Activated T-helper 2 cell treated with anti-CD3 and anti-CD28 coated beads, Interferon-gamma antibody, Interleukin-2, Interleukin-4, amounts not matched to agents 10 μg/mL and 5 μg/mL and 100 μg/mL, durations not matched to agents 14 hours and 24 hours and 36 hours (primary cell): ENCODE data around the gene SOCS3. TPM values are rescaled to one million over a fixed set of nuclear protein-coding genes. Genes with fewer than 3 reads are reported as not detected.

Source experiments
- DNase-seq: peaks from one replicate; pipeline ENCODE4 v3.0.0; 2021; ENCODE audit warnings: low spot score
- H3K27ac Mint-ChIP-seq: one replicate; pipeline ENCODE4 v1.8.0; 2021; ENCODE audit warnings: mixed read lengths
- H3K27me3 Mint-ChIP-seq: one replicate; pipeline ENCODE4 v1.8.0; 2021; ENCODE audit warnings: low read depth, mixed read lengths
- H3K36me3 Mint-ChIP-seq: one replicate; pipeline ENCODE4 v1.8.0; 2021; ENCODE audit warnings: low read depth, mixed read lengths
- H3K4me1 Mint-ChIP-seq: one replicate; pipeline ENCODE4 v1.8.0; 2021; ENCODE audit warnings: low read depth, mixed read lengths
- H3K4me3 Mint-ChIP-seq: one replicate; pipeline ENCODE4 v1.8.0; 2021; ENCODE audit warnings: low read depth, mild to moderate bottlenecking, moderate library complexity, mixed read lengths
- H3K9me3 Mint-ChIP-seq: one replicate; pipeline ENCODE4 v1.8.0; 2021; ENCODE audit warnings: mixed read lengths
- intact Hi-C: fragments of 100-400 bp; cut with micrococcal nuclease; formaldehyde crosslinking; loops from one replicate; pipeline ENCODE4 v1.15.1; 2023
- total RNA-seq: library from RNA; stranded (reverse); gene quantifications from 2 replicates; pipeline ENCODE4 v1.2.3, GENCODE V29; 2022

The SOCS3 gene
- total RNA-seq, 1 donor from 2014 or later: 99.8 TPM

DNA sequence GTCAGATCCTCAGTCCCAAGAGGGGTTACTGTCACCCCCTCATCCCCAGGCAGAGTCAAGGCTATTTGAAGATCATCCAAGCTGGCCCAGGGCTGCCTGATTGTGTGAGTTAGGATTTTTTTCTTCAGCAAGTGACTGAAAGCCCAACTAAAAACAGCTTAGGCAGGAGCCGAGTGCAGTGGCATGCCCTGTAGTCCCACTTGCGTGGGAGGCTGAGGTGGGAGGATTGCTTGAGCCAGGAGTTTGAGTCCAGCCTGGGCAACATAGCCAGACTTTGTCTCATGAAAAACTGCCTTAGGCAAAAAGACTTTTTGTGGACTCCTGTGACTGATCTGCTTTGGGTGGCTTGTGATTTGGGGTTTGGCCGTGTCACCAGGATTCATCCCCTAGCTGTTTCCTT is 38.5 kb upstream of the SOCS3 start:
- Mint-ChIP-seq H3K4me3 (no peak overlapping the region), H3K27ac (peak overlapping the region; percentile 44), H3K36me3 (peaks cover 87% of the 10 kb centered on the region), H3K27me3 (no peaks in the 10 kb centered on the region), H3K4me1 (peaks cover 3% of the 10 kb centered on the region), H3K9me3 (no peaks in the 10 kb centered on the region)
- DNase-seq: no peak
- intact Hi-C loops: no loop called here

DNA sequence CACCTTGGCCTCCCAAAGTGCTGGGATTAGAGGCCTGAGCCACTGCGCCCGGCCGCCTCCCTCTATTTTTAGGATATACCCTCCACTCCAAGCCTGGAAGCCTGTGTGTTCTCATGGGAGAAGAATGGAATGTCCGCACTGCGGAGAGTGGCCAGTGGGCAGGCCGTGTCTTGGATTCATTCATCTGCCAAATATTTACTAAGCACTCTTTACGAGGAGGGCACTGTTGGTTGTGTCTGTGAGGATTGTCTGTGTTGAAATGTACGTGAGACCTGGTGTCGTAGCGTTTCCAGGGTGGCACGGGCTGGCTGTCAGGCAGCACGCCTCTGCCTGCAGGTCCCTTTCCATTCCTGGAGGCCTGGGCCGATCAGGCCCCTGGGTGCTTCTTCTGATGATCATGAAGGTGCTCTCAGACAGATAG is 37.8 kb upstream of the SOCS3 start:
- Mint-ChIP-seq H3K27ac (peak overlapping the region; percentile 44), H3K4me3 (no peak overlapping the region), H3K4me1 (peaks cover 5% of the 10 kb centered on the region), H3K36me3 (peaks cover 83% of the 10 kb centered on the region), H3K9me3 (no peaks in the 10 kb centered on the region), H3K27me3 (no peaks in the 10 kb centered on the region)
- DNase-seq: no peak
- intact Hi-C loops: no loop called here

GRCh38 chr17:78396441-78397337 is 36.8 kb upstream of the SOCS3 start:
- Mint-ChIP-seq H3K36me3 (peaks cover 75% of the 10 kb centered on the region), H3K27me3 (no peaks in the 10 kb centered on the region), H3K9me3 (no peaks in the 10 kb centered on the region), H3K4me1 (peaks cover 9% of the 10 kb centered on the region), H3K4me3 (no peak overlapping the region), H3K27ac (no peak overlapping the region)
- intact Hi-C loops: no loop called here
- DNase-seq: no peak

DNA sequence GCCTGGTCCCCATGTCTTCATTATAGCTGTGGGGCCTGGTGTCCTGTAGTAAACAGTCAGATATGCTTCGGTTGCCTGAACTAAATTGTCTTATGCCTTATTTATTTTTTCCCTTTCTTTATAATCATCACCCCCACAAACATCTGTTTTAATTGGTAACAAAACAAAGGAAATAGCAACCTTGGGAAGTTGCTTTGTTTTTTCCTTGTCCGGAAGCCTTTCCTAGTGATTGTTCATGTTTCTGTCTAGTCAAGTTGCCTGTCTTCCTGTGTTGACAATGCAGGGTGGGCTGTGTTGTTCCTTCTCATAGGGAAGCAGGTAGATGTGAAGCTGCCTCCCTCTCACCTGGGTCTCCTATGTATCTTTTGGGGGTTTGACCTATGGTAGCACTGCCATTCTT is 35.3 kb upstream of the SOCS3 start:
- intact Hi-C loops: no loop called here
- Mint-ChIP-seq H3K27ac (no peak overlapping the region), H3K4me3 (no peak overlapping the region), H3K27me3 (no peaks in the 10 kb centered on the region), H3K4me1 (peaks cover 15% of the 10 kb centered on the region), H3K9me3 (no peaks in the 10 kb centered on the region), H3K36me3 (peaks cover 69% of the 10 kb centered on the region)
- no peak for DNase-seq

- Mint-ChIP-seq H3K27ac (no peak overlapping the region), H3K4me1 (peaks cover 17% of the 10 kb centered on the region), H3K27me3 (no peaks in the 10 kb centered on the region), H3K36me3 (peaks cover 62% of the 10 kb centered on the region), H3K9me3 (no peaks in the 10 kb centered on the region), H3K4me3 (no peak overlapping the region)
- intact Hi-C loops: no loop called here
- no peak for DNase-seq
Measured at GRCh38 chr17:78394209-78394608, 34.3 kb upstream of the SOCS3 start.

DNA sequence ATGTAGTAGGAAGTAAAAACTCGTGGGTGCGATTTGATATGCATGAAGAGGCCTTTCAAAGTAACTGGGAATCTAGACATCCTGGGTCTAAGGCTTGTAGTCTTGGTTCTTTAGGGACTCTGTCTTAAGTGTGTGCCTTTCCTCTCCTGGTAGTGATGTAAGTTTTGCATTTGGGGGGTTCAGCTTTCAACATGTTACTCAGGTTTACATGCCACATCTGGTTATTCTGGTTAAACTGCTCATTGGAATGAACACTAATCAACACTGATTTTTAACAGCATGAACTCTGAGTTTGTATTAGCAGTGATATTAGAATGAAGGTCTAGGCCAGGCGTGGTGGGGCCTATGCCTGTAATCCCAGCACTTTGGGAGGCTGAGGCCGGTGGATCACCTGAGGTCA is 33.7 kb upstream of the SOCS3 start:
- no peak for DNase-seq
- peaks cover 57% of the 10 kb centered on the region for H3K36me3 Mint-ChIP-seq
- H3K9me3 Mint-ChIP-seq: no peaks in the 10 kb centered on the region
- peaks cover 21% of the 10 kb centered on the region for H3K4me1 Mint-ChIP-seq
- H3K4me3 Mint-ChIP-seq: no peak overlapping the region
- H3K27me3 Mint-ChIP-seq: no peaks in the 10 kb centered on the region
- intact Hi-C loops: no loop called here
- H3K27ac Mint-ChIP-seq: no peak overlapping the region

DNA sequence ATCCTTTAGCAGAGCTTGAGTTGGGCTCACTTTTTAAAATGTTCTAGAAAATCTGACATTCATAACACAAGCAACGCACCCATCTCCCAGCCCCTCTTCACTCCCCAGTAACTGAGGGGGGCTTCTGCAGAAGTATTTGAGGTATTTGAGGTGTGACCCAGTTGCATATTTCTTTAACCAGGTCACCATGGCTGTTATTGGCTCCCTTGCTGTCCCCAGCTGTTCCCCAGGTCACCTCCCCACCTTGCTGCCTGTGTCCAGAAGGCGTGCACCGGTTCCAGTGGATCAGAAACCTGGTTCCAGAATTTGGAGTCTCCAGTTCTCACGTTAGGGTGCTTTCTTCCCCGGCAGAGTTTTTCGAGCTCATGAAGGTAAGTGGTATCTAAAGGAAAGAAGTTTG is 32.4 kb upstream of the SOCS3 start:
- intact Hi-C loops: no loop called here
- Mint-ChIP-seq H3K27me3 (no peaks in the 10 kb centered on the region), H3K4me3 (no peak overlapping the region), H3K4me1 (peaks cover 29% of the 10 kb centered on the region), H3K9me3 (no peaks in the 10 kb centered on the region), H3K27ac (no peak overlapping the region), H3K36me3 (peaks cover 52% of the 10 kb centered on the region)
- no peak for DNase-seq

- no peaks in the 10 kb centered on the region for H3K9me3 Mint-ChIP-seq
- no peaks in the 10 kb centered on the region for H3K27me3 Mint-ChIP-seq
- H3K27ac Mint-ChIP-seq: no peak overlapping the region
- H3K36me3 Mint-ChIP-seq: peaks cover 49% of the 10 kb centered on the region
- peaks cover 31% of the 10 kb centered on the region for H3K4me1 Mint-ChIP-seq
- no peak for DNase-seq
- H3K4me3 Mint-ChIP-seq: no peak overlapping the region
- intact Hi-C loops: no loop called here
Measured at GRCh38 chr17:78391843-78392242, 32.0 kb upstream of the SOCS3 start.

GRCh38 chr17:78391051-78391431 is 31.2 kb upstream of the SOCS3 start:
- peaks cover 44% of the 10 kb centered on the region for H3K36me3 Mint-ChIP-seq
- H3K27ac Mint-ChIP-seq: peak overlapping the region; percentile 62

GRCh38 chr17:78390241-78391050 is 30.6 kb upstream of the SOCS3 start:
- H3K27ac Mint-ChIP-seq: peak overlapping the region; percentile 53
- H3K27me3 Mint-ChIP-seq: no peaks in the 10 kb centered on the region
- H3K9me3 Mint-ChIP-seq: no peaks in the 10 kb centered on the region
- H3K4me1 Mint-ChIP-seq: peaks cover 45% of the 10 kb centered on the region
- intact Hi-C loops: no loop called here
- no peak overlapping the region for H3K4me3 Mint-ChIP-seq
- H3K36me3 Mint-ChIP-seq: peaks cover 40% of the 10 kb centered on the region
- DNase-seq: no peak

More at GRCh38 chr17:78391051-78391431, 31.2 kb upstream of the SOCS3 start:
- no peaks in the 10 kb centered on the region for H3K9me3 Mint-ChIP-seq
- intact Hi-C loops: no loop called here
- no peaks in the 10 kb centered on the region for H3K27me3 Mint-ChIP-seq
- H3K4me1 Mint-ChIP-seq: peaks cover 39% of the 10 kb centered on the region
- H3K4me3 Mint-ChIP-seq: no peak overlapping the region
- DNase-seq: no peak

- DNase-seq: no peak
- Mint-ChIP-seq H3K4me3 (peak overlapping the region; percentile 49), H3K36me3 (peaks cover 40% of the 10 kb centered on the region), H3K9me3 (no peaks in the 10 kb centered on the region), H3K27me3 (no peaks in the 10 kb centered on the region), H3K4me1 (peaks cover 58% of the 10 kb centered on the region), H3K27ac (peak overlapping the region; percentile 93)
- intact Hi-C loops: no loop called here
Measured at GRCh38 chr17:78387977-78388941, 28.4 kb upstream of the SOCS3 start.

DNA sequence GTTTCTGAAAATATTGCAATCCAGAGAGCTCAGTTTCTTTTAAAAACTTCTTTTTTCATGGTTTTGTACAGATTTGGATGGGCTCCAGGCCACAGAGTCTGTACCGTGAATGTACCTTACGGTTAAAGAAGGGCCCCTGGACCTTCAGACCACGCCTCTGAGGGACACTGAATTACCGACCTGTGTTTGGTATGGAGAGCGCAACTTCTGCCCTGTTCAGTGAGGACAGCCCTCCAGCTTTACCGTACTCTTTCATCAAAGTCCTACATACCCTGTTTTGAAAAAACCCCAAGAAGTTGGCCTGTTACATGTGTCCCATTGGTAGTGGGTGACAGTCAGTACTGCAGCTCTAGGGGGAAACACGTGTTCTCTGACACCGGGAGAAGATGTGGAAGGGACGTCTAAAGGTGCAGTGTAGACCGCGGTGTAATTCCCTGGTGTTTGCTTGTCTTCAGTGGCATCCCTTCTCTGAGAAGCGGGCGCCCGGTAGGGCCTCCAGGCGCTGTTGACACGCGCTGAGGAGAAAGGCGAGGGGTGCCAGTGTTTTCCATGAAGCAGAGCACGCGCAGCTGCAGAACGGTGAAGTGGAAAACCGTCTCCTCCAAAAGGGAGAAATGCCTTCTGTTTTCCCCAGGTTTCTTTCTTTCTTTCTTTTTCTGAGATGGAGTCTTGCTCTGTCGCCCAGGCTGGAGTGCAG is 24.8 kb upstream of the SOCS3 start:
- Mint-ChIP-seq H3K9me3 (no peaks in the 10 kb centered on the region), H3K36me3 (peaks cover 50% of the 10 kb centered on the region), H3K27me3 (no peaks in the 10 kb centered on the region), H3K4me1 (peaks cover 70% of the 10 kb centered on the region), H3K27ac (peak overlapping the region; percentile 96), H3K4me3 (peak overlapping the region; percentile 69)
- intact Hi-C loops: loop anchor here (5.0 kb wide), 1 partner anchor 433 kb away; no protein-coding TSS in a partner anchor
- DNase-seq: no peak
